ENCODE data around the gene PPP4R4.
A peak's percentile ranks its signal among the peaks of the same experiment; 100 is the strongest.

Gene PPP4R4

GRCh38 chr14:94138251-94138650 is 35.9 kb upstream of the PPP4R4 start:
- no peak for TF ChIP-seq CTCF (conservative IDR thresholded peaks at IDR 0.05; ENCODE audit: low read length)
- no peak for DNase-seq (ENCODE audit: low read depth)
- no peak overlapping the region for H3K4me3 ChIP-seq (ENCODE audit: low read length)

- TF ChIP-seq CTCF (conservative IDR thresholded peaks at IDR 0.05; ENCODE audit: low read length), result no peak
- H3K4me3 ChIP-seq (ENCODE audit: low read length), result no peak overlapping the region
- DNase-seq (ENCODE audit: low read depth), result no peak
Measured at GRCh38 chr14:94139006-94139405, 35.1 kb upstream of the PPP4R4 start.

GRCh38 chr14:94139421-94139820 is 34.7 kb upstream of the PPP4R4 start:
- no peak for TF ChIP-seq CTCF (conservative IDR thresholded peaks at IDR 0.05; ENCODE audit: low read length)
- no peak for DNase-seq (ENCODE audit: low read depth)
- no peak overlapping the region for H3K4me3 ChIP-seq (ENCODE audit: low read length)

GRCh38 chr14:94142247-94142646 is 31.9 kb upstream of the PPP4R4 start:
- DNase-seq (ENCODE audit: low read depth), result no peak
- no peak for TF ChIP-seq CTCF (conservative IDR thresholded peaks at IDR 0.05; ENCODE audit: low read length)
- no peak overlapping the region for H3K4me3 ChIP-seq (ENCODE audit: low read length)

GRCh38 chr14:94142836-94143235 is 31.3 kb upstream of the PPP4R4 start:
- DNase-seq (ENCODE audit: low read depth), result no peak

GRCh38 chr14:94143239-94143638 is 30.9 kb upstream of the PPP4R4 start:
- DNase-seq (ENCODE audit: low read depth), result no peak
- H3K4me3 ChIP-seq (ENCODE audit: low read length), result no peak overlapping the region
- peak; percentile 28 for TF ChIP-seq CTCF (conservative IDR thresholded peaks at IDR 0.05; ENCODE audit: low read length)

More at GRCh38 chr14:94142836-94143235, 31.3 kb upstream of the PPP4R4 start:
- H3K4me3 ChIP-seq (ENCODE audit: low read length), result no peak overlapping the region
- TF ChIP-seq CTCF (conservative IDR thresholded peaks at IDR 0.05; ENCODE audit: low read length), result no peak

- DNase-seq (ENCODE audit: low read depth), result no peak
- no peak overlapping the region for H3K4me3 ChIP-seq (ENCODE audit: low read length)
- TF ChIP-seq CTCF (conservative IDR thresholded peaks at IDR 0.05; ENCODE audit: low read length), result no peak
Measured at GRCh38 chr14:94143711-94144110, 30.4 kb upstream of the PPP4R4 start.
